H1 (cell line): ENCODE measurements around the gene WDR31. TPM values are rescaled to one million over a fixed set of nuclear protein-coding genes. Genes with fewer than 3 reads are reported as not detected.

Source experiments
- BACH1 ChIP-seq: IDR thresholded peaks from 2 replicates; pipeline ENCODE4 v1.6.1; 2012; ENCODE audit warnings: low read length, improper control_type of control experiment
- BRCA1 ChIP-seq: IDR thresholded peaks from 2 replicates; pipeline ENCODE4 v1.6.1; 2012; ENCODE audit warnings: low read depth, low read length, improper control_type of control experiment
- CHD1 ChIP-seq: IDR thresholded peaks from 2 replicates; pipeline ENCODE4 v1.6.1; 2012; ENCODE audit warnings: low read depth, low read length, improper control_type of control experiment
- CREB1 ChIP-seq: IDR thresholded peaks from 2 replicates; pipeline ENCODE4 v1.6.1; 2012; ENCODE audit warnings: inconsistent platforms
- KDM1A ChIP-seq: fragments of 200-600, 300-600 bp; sonication (generic); IDR thresholded peaks from 2 replicates; pipeline ENCODE4 v1.7.1; 2016; ENCODE audit warnings: mild to moderate bottlenecking, low read length, borderline replicate concordance
- MAX ChIP-seq: IDR thresholded peaks from 2 replicates; pipeline ENCODE4 v1.6.1; 2012; ENCODE audit warnings: inconsistent platforms
- NANOG ChIP-seq: IDR thresholded peaks from 2 replicates; pipeline ENCODE4 v1.6.1; 2011; ENCODE audit warnings: low read length, low read depth, mild to moderate bottlenecking, inconsistent platforms; ENCODE audit not compliant: insufficient read depth, poor library complexity, severe bottlenecking
- NRF1 ChIP-seq: IDR thresholded peaks from 2 replicates; pipeline ENCODE4 v1.6.1; 2011; ENCODE audit warnings: mild to moderate bottlenecking, low read depth, low read length, improper control_type of control experiment
- POLR2A ChIP-seq, 2 experiments: IDR thresholded peaks; 1 replicate in 1 of 2; 2 replicates in 1 of 2; pipeline ENCODE4 v1.6.1; 2011; ENCODE audit warnings: low read depth in 2 of 2, low read length in 2 of 2, mild to moderate bottlenecking in 2 of 2; ENCODE audit errors: control extremely low read depth in 1 of 2
- POLR2AphosphoS5 ChIP-seq: IDR thresholded peaks from 2 replicates; pipeline ENCODE4 v1.6.1; 2011; ENCODE audit warnings: low read depth, low read length
- POU5F1 ChIP-seq: IDR thresholded peaks from 2 replicates; pipeline ENCODE4 v1.6.1; 2011; ENCODE audit warnings: low read depth, mild to moderate bottlenecking, low read length, moderate library complexity
- RAD21 ChIP-seq, 2 experiments: IDR thresholded peaks in 1 of 2; conservative IDR thresholded peaks in 1 of 2; 2 replicates each; pipeline ENCODE4 v1.6.1; 2011; ENCODE audit warnings: low read depth in 2 of 2, low read length in 2 of 2, improper control_type of control experiment in 1 of 2, inconsistent platforms in 1 of 2, mild to moderate bottlenecking in 1 of 2, moderate library complexity in 1 of 2
- RBBP5 ChIP-seq: IDR thresholded peaks from 2 replicates; pipeline ENCODE4 v1.7.1; 2012; ENCODE audit warnings: low read depth, mild to moderate bottlenecking, inconsistent platforms, low read length, moderate library complexity, borderline replicate concordance
- RFX5 ChIP-seq: IDR thresholded peaks from 2 replicates; pipeline ENCODE4 v1.6.1; 2011; ENCODE audit warnings: low read depth, low read length, improper control_type of control experiment, borderline replicate concordance
- SIN3A ChIP-seq, 2 experiments: IDR thresholded peaks in 1 of 2; conservative IDR thresholded peaks in 1 of 2; 2 replicates each; pipeline ENCODE4 v1.6.1; 2011 to 2012; ENCODE audit warnings: low read length in 2 of 2, improper control_type of control experiment in 1 of 2, low read depth in 1 of 2, mild to moderate bottlenecking in 1 of 2
- SP1 ChIP-seq: IDR thresholded peaks from 2 replicates; pipeline ENCODE4 v1.6.1; 2011; ENCODE audit warnings: low read depth, low read length
- SP2 ChIP-seq: IDR thresholded peaks from 2 replicates; pipeline ENCODE4 v1.6.1; 2012; ENCODE audit warnings: mild to moderate bottlenecking, low read length, inconsistent platforms
- SP4 ChIP-seq: IDR thresholded peaks from 2 replicates; pipeline ENCODE4 v1.6.1; 2012; ENCODE audit warnings: low read length, inconsistent platforms
- SRF ChIP-seq: IDR thresholded peaks from 2 replicates; pipeline ENCODE4 v1.6.1; 2011; ENCODE audit warnings: mild to moderate bottlenecking, low read depth, low read length, moderate library complexity
- TCF12 ChIP-seq: IDR thresholded peaks from 2 replicates; pipeline ENCODE4 v1.6.1; 2011; ENCODE audit warnings: low read depth, mild to moderate bottlenecking, low read length
- YY1 ChIP-seq: IDR thresholded peaks from 2 replicates; pipeline ENCODE4 v1.6.1; 2011; ENCODE audit warnings: low read depth, mild to moderate bottlenecking, low read length
- polyA plus RNA-seq, 7 experiments: library from polyadenylated mRNA; depleted of rRNA in 3 of 7; stranded (reverse) in 5 of 7; unstranded in 2 of 7; fragments of >200 nt in 5 of 7; fragments of 200-250 nt in 2 of 7; gene quantifications; 1 replicate in 5 of 7; 2 replicates in 1 of 7; 4 replicates in 1 of 7; pipeline versions ENCODE4 v1.2.1 to v1.2.3, GENCODE V29; 2011 to 2013; ENCODE audit warnings: missing spikeins in 2 of 7, mixed read lengths in 2 of 7
- total RNA-seq: library from RNA; stranded (reverse); fragmentation: NEBNext Ultra II Directional; extraction: Animal tissue kit (Norgen Biotek cat#: 25700); gene quantifications from 2 replicates; pipeline ENCODE4 v1.2.1, GENCODE V29; 2021
- TF ChIP-seq, protein P1 (sequence below): IDR thresholded peaks from 2 replicates; pipeline ENCODE4 v1.6.1; 2011; ENCODE audit warnings: low read depth, mild to moderate bottlenecking, low read length; ENCODE audit not compliant: insufficient read depth

WDR31 gene
- total and polyA plus RNA-seq, 2 of the 8 experiments (the other 6 are each of a cell fraction or from before 2014, with no cell fraction given) = 0.27 to 0.28 TPM

- TF ChIP-seq KDM1A = no peak
- TF ChIP-seq, protein P1, sequence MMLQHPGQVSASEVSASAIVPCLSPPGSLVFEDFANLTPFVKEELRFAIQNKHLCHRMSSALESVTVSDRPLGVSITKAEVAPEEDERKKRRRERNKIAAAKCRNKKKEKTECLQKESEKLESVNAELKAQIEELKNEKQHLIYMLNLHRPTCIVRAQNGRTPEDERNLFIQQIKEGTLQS = no peak
- TF ChIP-seq SIN3A (conservative IDR thresholded peaks at IDR 0.05 in 1 of 2, IDR thresholded peaks at IDR 0.05 in 1 of 2; ENCODE audit: low read depth in 1 of 2, low read length in 2 of 2) = no peak; a peak in 2 of 4 replicates
- no peak for TF ChIP-seq POU5F1
- TF ChIP-seq POLR2AphosphoS5 = peak; percentile 97
- peak; percentile 70; the same call in 1 of the 2 replicates for TF ChIP-seq BRCA1
- no peak for TF ChIP-seq SRF
- no peak for TF ChIP-seq NRF1
- TF ChIP-seq YY1 = peak; percentile 89
- TF ChIP-seq SP4 = no peak
- no peak for TF ChIP-seq RFX5
- TF ChIP-seq CREB1 = peak; percentile 97
- no peak for TF ChIP-seq RAD21 (IDR thresholded peaks at IDR 0.05 in 1 of 2, conservative IDR thresholded peaks at IDR 0.05 in 1 of 2; ENCODE audit: low read depth in 2 of 2, low read length in 2 of 2)
- TF ChIP-seq SP1 = peak; percentile 16; the same call in 1 of the 2 replicates
- peak; percentile 88 for TF ChIP-seq RBBP5
- no peak for TF ChIP-seq TCF12
- TF ChIP-seq BACH1 = no peak
- TF ChIP-seq NANOG = no peak
- peak; percentile 93 to 96 for TF ChIP-seq POLR2A (IDR thresholded peaks at IDR 0.05; ENCODE audit: control extremely low read depth in 1 of 2, low read depth in 2 of 2, low read length in 2 of 2)
- TF ChIP-seq MAX = peak; percentile 69
- TF ChIP-seq SP2 = no peak
- TF ChIP-seq CHD1 = no peak
These were observed 64.6 kb downstream of the WDR31 start, which contains the start of the genes CDC26 and PRPF4 (continued) for GRCh38 chr9:113275157-113276131.
